ENCODE measurements around the gene NTRK2. TPM values are rescaled to one million over a fixed set of nuclear protein-coding genes. Genes with fewer than 3 reads are reported as not detected.

Gene NTRK2
- total RNA-seq, 1 donor from 2014 or later: 1.5 TPM

- TF ChIP-seq CTCF (IDR thresholded peaks at IDR 0.05; ENCODE audit: insufficient read depth, low read length, poor library complexity, severe bottlenecking): no peak
- Histone ChIP-seq H3K36me3 (ENCODE audit: control insufficient read depth, insufficient read depth, low read length) (no peaks in the 10 kb centered on the region), H3K27me3 (ENCODE audit: control insufficient read depth, insufficient read depth, low read length) (no peaks in the 10 kb centered on the region), H3K4me3 (ENCODE audit: low read depth, low read length) (no peak overlapping the region)
- no peak for DNase-seq (ENCODE audit: low read depth)
Measured at GRCh38 chr9:85053206-85053786, 383.8 kb downstream of the NTRK2 start.

GRCh38 chr9:85054017-85054416, 384.5 kb downstream of the NTRK2 start:
- no peak for TF ChIP-seq CTCF (IDR thresholded peaks at IDR 0.05; ENCODE audit: insufficient read depth, low read length, poor library complexity, severe bottlenecking)
- Histone ChIP-seq H3K4me3 (ENCODE audit: low read depth, low read length) (no peak overlapping the region), H3K27me3 (ENCODE audit: control insufficient read depth, insufficient read depth, low read length) (no peaks in the 10 kb centered on the region), H3K36me3 (ENCODE audit: control insufficient read depth, insufficient read depth, low read length) (no peaks in the 10 kb centered on the region)
- DNase-seq (ENCODE audit: low read depth): no peak

- Histone ChIP-seq H3K4me3 (ENCODE audit: low read depth, low read length) (no peak overlapping the region), H3K27me3 (ENCODE audit: control insufficient read depth, insufficient read depth, low read length) (no peaks in the 10 kb centered on the region), H3K36me3 (ENCODE audit: control insufficient read depth, insufficient read depth, low read length) (no peaks in the 10 kb centered on the region)
- DNase-seq (ENCODE audit: low read depth): no peak
- TF ChIP-seq CTCF (IDR thresholded peaks at IDR 0.05; ENCODE audit: insufficient read depth, low read length, poor library complexity, severe bottlenecking): no peak
Measured at GRCh38 chr9:85055506-85056202, 386.1 kb downstream of the NTRK2 start.

GRCh38 chr9:85056203-85056572, 386.7 kb downstream of the NTRK2 start:
- H3K4me3 ChIP-seq (ENCODE audit: low read depth, low read length): no peak overlapping the region
- no peaks in the 10 kb centered on the region for H3K27me3 ChIP-seq (ENCODE audit: control insufficient read depth, insufficient read depth, low read length)
- TF ChIP-seq CTCF (IDR thresholded peaks at IDR 0.05; ENCODE audit: insufficient read depth, low read length, poor library complexity, severe bottlenecking): no peak
- DNase-seq (ENCODE audit: low read depth): no peak
- no peaks in the 10 kb centered on the region for H3K36me3 ChIP-seq (ENCODE audit: control insufficient read depth, insufficient read depth, low read length)

- no peaks in the 10 kb centered on the region for H3K27me3 ChIP-seq (ENCODE audit: control insufficient read depth, insufficient read depth, low read length)
- DNase-seq (ENCODE audit: low read depth): no peak
- H3K4me3 ChIP-seq (ENCODE audit: low read depth, low read length): no peak overlapping the region
- no peaks in the 10 kb centered on the region for H3K36me3 ChIP-seq (ENCODE audit: control insufficient read depth, insufficient read depth, low read length)
- TF ChIP-seq CTCF (IDR thresholded peaks at IDR 0.05; ENCODE audit: insufficient read depth, low read length, poor library complexity, severe bottlenecking): no peak
Measured at GRCh38 chr9:85061969-85062368, 392.4 kb downstream of the NTRK2 start.

Data from kidney epithelial cell (primary cell).